Kasumi-1 (cell line): ENCODE data around the gene CD8B2.
A peak's percentile ranks its signal among the peaks of the same experiment; 100 is the strongest.
"Not testable (repeated sequence)": the region's sequence is repeated elsewhere in the genome, so short reads cannot be mapped to it uniquely, and the experiment has no call there.

ENCODE experiments used
- DNase-seq, 2 experiments: peaks; one replicate each; lab custom pipeline; 2025; lab: John Stamatoyannopoulos, UW

The CD8B2 gene

GRCh38 chr2:106486551-106487385 is at the start of gene CD8B2:
Gene CD8B2, plus strand, starts transcription at chr2:106487364. Its CDS starts 63 bp downstream, at chr2:106487427.
- not testable (repeated sequence) for DNase-seq

GRCh38 chr2:106461882-106462281 is 25.3 kb upstream of the CD8B2 start:
- DNase-seq: peak; percentile 18 to 34

GRCh38 chr2:106467516-106467915 is 19.6 kb upstream of the CD8B2 start:
- DNase-seq: not testable (repeated sequence)

GRCh38 chr2:106468107-106468506 is 19.1 kb upstream of the CD8B2 start, which contains the start of gene RGPD3:
Gene RGPD3, minus strand, starts transcription at chr2:106468413. Its CDS starts 125 bp downstream, at chr2:106468288.
- DNase-seq: not testable (repeated sequence)

- DNase-seq: not testable (repeated sequence)
Observed at GRCh38 chr2:106470658-106471057, 16.5 kb upstream of the CD8B2 start.

- DNase-seq: not testable (repeated sequence)
Observed at GRCh38 chr2:106477647-106478046, 9.5 kb upstream of the CD8B2 start.

GRCh38 chr2:106479563-106479962 is 7.6 kb upstream of the CD8B2 start:
- not testable (repeated sequence) for DNase-seq

- DNase-seq: not testable (repeated sequence)
Observed at GRCh38 chr2:106487386-106488191, 425 bp downstream of the CD8B2 start.

GRCh38 chr2:106489701-106490100 is 2.5 kb downstream of the CD8B2 start:
- DNase-seq: not testable (repeated sequence)

- DNase-seq: not testable (repeated sequence)
Observed at GRCh38 chr2:106492399-106492798, 5.2 kb downstream of the CD8B2 start.

GRCh38 chr2:106492913-106493312 is 5.7 kb downstream of the CD8B2 start:
- DNase-seq: not testable (repeated sequence)

GRCh38 chr2:106498549-106498948 is 11.4 kb downstream of the CD8B2 start:
- DNase-seq: not testable (repeated sequence)

GRCh38 chr2:106500350-106500749 is 13.2 kb downstream of the CD8B2 start:
- not testable (repeated sequence) for DNase-seq

GRCh38 chr2:106502351-106502750 is 15.2 kb downstream of the CD8B2 start:
- DNase-seq: not testable (repeated sequence)

GRCh38 chr2:106504192-106504591 is 17.0 kb downstream of the CD8B2 start:
- DNase-seq: not testable (repeated sequence)

GRCh38 chr2:106504787-106505186 is 17.6 kb downstream of the CD8B2 start:
- not testable (repeated sequence) for DNase-seq

GRCh38 chr2:106506002-106506687 is 19.0 kb downstream of the CD8B2 start:
- DNase-seq: not testable (repeated sequence)

GRCh38 chr2:106508660-106509373 is 21.7 kb downstream of the CD8B2 start:
- DNase-seq: not testable (repeated sequence)

- not testable (repeated sequence) for DNase-seq
Observed at GRCh38 chr2:106509374-106509770, 22.2 kb downstream of the CD8B2 start.

- DNase-seq: not testable (repeated sequence)
Observed at GRCh38 chr2:106510791-106511190, 23.6 kb downstream of the CD8B2 start.

- peak; percentile 45 to 57 for DNase-seq
Observed at GRCh38 chr2:106511476-106511901, 24.3 kb downstream of the CD8B2 start.
